NCI-H146 treated with DMSO at 0.1 percent for 48 hours (cell line): ENCODE data around the gene C22orf15.

ENCODE experiments used
- DNase-seq: peaks from one replicate; lab custom pipeline; 2025; ENCODE audit not compliant: unreplicated experiment; lab: John Stamatoyannopoulos, UW

C22orf15 gene

DNA sequence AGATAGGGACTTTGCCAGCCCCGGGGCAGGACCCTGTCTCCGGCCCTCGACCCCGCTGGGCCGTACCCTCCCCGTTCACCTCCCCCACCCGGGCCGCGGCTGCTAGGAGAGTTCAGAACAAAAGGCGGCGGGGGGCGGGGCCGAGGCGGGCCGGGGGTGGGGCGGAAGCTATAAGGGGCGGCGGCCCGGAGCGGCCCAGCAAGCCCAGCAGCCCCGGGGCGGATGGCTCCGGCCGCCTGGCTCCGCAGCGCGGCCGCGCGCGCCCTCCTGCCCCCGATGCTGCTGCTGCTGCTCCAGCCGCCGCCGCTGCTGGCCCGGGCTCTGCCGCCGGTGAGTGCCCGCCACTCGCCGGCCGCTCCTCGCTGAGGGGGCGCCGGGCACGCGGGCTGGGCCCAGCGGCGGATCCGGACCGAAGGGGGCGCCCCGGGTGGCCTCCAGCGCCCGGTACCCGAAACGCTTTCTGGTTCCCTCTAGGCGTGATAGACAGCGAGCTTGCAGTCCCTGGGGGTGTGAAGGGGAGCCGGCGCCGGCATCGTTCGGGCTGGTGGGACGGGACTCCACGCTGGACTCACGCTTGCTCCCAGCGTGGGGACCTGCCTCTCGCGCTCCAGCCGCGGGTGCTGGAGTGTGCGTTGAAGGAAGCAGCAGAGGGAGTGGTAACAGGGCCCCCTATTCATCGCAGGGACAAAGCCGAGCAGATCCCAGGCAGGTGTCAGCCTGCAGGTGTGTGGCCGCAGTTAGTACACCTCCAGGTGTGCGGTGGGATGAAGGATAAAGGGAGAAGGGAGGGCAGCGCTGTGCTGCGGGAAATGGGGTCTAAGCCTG is 10.1 kb downstream of the C22orf15 start, which contains the start of gene MMP11:
MMP11 (plus strand) TSS at position 201 of the 825 bp plus-strand sequence; CDS start at position 223, 22 bp downstream.
- DNase-seq: peak; percentile 72

DNA sequence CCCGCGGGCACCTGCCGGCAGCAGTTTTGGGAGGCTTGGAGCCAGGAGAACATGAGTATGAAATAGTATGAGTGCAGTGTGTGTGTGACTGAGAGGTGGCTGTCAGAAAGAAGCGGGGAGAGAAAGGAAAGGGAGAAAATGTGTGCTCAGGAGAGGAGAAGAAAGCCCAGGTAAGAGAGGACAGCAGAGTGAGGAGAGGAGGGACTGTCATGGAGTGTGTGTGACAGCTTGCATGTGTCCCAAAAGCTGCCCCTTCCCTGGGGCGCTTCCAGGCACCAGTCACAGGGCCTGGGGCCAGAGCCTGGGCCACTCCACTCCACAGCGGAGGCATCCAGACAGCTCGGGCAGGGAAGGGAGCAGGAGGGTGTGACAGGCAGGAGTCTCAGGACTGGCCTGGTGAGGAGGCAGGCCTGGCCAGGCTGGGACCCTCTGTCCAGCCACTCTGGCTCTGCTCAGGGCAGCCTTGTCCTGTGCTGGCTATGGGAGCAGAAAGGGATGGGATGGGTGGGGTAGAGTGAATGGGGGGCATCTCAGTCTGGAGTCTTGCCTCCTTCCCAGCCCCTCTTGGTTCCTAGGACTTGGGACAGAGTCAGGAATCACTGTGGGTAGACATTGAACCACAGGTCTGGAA is 10.8 kb downstream of the C22orf15 start:
- no peak for DNase-seq

DNA sequence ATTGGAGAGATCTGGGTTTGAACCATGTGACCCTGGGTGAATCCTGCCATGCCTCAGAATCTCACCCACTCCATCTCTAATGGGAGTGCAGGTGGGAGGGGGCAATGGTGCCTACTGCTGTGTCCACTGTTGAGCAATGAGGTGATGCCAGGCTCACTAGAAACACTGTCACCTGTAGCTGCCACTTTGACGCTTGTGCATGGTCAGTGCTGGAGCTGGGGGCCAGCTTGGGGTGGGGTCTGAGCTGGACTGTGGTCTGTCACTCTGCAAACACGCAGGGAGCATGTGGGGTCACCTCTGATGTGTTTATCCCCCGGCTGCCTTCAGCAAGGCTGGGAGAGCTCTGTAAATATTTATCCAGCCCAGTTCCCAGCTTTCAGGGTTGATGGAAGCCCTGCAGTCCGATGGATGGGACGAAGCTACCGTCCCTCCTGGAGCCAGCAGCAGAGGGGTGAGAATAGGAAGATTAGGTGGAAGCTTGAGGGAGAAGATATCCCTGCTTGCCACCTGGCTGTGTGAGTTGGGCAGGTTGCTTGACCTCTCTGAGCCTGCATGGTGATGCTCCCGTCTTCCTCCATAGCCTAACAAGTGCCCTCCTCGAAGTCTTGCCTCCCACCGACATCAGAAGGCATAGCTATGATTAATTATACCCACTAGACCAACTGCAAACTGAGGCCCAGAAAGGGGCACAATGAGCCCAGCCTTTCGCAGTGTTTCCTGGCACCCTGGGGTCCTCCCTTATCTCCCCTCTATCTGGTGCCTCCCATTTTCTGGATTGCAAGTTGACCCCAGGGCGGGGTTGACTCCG is 11.5 kb downstream of the C22orf15 start:
- DNase-seq: no peak

DNA sequence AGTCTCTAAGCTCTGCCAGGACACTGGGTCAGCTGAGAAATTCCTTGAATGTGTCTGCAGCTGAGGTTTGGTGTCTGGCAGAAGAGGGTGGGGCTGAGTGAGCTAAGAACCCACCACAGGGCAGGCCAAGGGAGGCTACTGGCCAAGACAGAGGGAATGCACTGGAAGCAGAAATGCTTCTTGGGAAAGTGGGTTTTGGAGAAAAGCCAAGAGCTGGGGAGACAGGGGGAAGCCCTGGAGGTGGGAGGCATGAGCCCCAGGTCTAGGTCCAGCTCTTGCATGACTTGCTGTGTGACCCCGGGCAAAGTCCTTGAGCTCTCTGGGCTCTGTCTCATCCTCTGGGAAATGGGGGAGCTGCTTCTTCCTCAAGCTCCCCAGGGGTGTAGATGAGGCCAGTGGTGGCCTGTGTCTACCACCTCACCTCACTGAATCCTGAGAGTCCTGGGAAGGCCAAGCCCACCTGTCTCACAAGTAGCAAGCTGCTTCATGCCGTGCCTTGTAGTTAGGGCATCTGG is 12.2 kb downstream of the C22orf15 start:
- no peak for DNase-seq

DNA sequence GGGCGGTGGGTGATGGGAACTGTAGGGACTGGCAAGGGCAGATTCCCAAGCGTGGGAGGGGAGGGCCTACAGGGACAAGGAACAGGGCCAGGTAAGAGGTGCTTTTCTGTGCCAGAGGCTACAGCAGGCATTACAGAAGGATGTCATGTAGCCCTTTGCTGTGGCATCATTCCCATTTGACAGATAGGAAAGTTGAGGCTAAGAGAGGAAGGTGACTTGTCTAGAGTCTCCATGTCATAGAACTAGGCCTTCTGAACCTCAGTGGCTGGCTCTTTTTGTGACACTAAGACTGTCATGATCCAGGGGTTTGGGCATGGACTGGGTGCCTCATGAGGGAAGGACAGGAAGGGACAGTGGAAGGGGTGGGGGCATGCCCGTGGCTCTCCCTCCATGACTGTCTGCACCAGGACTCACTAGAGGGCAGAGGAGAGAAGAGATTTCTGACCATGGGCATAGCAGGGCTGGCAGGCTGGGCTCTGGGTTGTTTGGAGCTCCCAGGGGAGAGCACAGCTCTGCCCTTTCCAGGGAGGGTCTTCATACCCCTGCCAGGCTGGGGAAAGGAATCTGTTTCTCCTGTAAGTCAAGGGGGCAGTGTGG is 13.1 kb downstream of the C22orf15 start:
- no peak for DNase-seq

DNA sequence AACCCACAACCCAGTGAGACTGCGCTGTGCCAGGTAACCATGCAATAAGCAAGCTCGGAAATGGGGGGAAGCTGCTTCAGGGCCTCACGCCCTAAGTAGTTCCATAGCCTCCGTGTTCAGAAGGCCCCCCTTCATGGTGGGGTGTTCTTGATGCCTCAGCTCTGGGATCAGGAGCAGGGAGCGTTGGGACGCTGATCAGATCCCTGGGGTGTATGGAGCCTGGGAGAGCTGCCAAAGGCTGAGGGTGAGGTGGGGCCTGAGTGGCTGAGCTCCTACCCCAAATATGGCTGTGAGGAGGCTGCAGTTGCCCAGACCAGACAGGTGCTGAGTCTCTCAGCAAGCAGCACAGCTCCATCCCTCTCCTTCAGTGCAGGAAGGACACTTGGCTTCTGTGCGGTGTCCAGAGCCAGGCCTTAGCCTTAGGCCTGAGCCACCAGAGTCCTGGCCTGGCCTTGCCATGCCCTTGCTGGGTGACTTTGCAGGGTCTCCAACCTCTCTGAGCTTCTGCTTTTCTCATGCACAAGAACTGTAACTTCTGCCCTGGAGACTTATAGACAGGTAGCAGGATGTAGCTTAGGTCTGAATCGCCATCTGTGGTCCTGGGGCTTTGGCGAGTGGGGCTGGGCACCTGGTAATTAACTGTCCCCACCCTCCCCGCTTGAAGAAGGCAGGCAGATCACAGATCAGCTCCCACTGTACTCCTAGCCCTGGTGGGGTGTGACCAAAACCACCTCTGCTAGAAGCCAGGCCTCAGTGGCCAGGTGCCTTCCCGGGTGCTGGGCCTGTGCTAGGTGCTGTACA is 15.2 kb downstream of the C22orf15 start:
- no peak for DNase-seq

DNA sequence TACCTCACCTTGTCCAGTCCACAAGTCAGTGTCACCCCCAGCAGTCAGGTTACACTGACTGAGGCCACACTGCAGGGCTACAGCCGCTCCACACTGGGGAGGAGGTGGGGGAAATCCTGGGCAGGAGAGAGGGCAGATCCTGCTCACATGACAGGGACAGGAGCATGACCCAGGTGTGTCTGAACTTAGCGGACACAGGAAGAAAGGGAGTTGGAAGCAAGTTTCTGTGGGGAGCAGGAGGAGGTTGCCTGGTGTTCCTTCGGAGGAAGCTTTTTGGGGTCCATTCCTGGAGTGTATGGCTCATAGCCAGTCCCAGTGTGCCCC is 15.7 kb downstream of the C22orf15 start:
- no peak for DNase-seq

DNA sequence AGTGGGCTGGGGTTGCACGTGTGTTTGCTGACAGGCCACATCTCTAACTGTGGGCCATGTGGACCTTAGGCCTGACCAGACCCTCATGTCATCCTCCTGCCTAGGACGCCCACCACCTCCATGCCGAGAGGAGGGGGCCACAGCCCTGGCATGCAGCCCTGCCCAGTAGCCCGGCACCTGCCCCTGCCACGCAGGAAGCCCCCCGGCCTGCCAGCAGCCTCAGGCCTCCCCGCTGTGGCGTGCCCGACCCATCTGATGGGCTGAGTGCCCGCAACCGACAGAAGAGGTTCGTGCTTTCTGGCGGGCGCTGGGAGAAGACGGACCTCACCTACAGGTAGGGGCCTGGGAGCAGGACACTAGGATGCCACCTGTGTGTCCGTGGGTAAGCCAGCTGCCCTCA is 16.3 kb downstream of the C22orf15 start:
- no peak for DNase-seq

DNA sequence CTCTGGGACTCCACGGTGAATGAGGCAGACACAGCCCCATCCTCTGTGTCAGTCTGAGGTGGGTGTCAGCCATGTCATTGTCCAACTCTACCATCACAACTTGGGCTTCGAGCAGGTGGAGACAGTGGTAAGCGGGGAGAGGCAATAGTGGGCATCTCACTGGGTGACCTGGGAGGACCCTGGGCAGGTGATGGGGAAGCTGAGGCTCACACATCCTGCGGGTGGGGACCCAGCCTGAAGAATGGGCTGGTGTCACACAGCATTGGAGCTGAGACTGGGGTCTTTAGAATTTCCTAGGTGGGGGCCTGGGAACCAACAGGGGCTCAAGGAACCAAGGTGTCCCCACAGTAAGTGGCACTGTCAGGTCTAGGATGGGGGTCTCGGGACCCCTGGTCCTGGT is 16.9 kb downstream of the C22orf15 start:
- no peak for DNase-seq

DNA sequence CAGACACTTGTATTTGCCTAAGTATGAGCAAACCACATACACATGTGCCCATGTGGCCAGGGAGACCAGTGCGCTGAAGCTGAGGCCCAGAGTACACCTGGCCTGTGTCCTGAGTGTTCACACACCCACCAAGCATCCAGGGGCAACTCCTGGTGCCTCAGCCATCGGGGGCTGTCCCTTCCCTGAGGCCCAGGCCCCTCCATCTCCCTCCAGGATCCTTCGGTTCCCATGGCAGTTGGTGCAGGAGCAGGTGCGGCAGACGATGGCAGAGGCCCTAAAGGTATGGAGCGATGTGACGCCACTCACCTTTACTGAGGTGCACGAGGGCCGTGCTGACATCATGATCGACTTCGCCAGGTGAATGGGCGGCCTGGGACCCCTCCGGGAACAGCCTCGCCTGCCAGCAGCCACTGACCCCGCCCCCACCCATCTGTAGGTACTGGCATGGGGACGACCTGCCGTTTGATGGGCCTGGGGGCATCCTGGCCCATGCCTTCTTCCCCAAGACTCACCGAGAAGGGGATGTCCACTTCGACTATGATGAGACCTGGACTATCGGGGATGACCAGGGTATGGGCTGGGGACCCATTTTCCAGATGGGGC is 17.5 kb downstream of the C22orf15 start:
- no peak for DNase-seq

DNA sequence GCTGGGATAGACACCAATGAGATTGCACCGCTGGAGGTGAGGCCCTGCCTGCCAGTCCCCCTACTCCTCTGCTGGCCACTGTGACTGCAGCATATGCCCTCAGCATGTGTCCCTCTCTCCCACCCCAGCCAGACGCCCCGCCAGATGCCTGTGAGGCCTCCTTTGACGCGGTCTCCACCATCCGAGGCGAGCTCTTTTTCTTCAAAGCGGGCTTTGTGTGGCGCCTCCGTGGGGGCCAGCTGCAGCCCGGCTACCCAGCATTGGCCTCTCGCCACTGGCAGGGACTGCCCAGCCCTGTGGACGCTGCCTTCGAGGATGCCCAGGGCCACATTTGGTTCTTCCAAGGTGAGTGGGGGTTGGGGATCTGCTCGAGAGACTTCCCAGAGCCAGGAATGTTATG is 18.3 kb downstream of the C22orf15 start:
- no peak for DNase-seq

DNA sequence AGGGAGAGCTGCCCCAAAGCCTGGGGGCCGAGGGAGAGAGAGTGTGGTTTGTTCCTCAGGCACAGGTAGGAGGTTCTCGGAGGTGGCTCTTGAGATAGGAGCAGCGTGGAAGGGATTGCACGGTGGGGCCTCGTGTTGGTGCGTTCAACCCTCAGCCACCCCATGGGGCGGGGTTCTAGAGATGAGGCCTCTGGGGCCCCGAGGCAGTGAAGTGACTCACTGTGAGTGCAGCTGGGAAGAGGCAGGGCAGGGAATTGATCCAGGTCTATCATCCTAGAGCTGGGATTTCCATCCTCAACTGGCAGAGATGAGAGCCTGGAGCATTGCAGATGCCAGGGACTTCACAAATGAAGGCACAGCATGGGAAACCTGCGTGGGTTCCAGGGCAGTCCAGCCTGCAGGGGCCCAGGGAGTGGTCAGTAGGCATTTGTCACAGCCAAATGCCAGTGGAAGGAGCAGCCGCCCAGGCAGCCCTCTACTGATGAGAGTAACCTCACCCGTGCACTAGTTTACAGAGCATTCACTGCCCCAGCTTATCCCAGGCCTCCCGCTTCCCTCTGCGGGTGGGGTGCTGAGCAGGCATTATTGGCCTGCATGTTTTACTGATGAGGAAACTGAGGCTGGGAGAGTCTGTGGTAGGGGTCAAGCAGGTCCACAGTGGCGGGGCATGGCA is 18.9 kb downstream of the C22orf15 start:
- no peak for DNase-seq

DNA sequence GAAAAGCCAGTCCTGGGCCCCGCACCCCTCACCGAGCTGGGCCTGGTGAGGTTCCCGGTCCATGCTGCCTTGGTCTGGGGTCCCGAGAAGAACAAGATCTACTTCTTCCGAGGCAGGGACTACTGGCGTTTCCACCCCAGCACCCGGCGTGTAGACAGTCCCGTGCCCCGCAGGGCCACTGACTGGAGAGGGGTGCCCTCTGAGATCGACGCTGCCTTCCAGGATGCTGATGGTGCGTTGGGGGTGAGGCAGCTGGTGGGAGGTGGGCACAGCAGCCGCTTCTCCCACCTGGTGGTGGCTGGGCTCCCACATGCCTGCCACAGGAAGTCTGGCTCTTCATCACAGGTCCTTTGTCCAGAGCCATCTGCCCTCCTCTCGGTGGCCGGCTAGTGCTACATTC is 19.5 kb downstream of the C22orf15 start:
- no peak for DNase-seq

DNA sequence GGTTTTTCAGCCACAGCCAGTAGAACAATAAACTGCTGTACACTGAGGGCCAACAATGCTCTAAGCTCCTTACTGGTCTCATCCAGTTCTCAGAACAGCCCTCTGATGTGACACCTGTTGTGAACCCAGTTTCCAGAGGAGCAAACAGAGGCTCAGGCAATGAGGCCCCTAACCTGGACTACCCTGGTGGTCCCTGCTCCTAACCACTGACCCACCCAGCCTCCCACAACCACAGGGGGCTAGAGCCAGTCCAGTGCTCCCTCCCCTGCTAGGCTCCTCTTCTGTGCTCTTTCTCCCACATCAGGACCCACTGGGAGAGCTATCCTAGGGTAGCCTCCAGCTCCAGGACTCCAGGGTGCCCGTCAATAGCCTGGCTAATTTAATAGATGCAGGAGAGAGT is 19.9 kb downstream of the C22orf15 start:
- no peak for DNase-seq

DNA sequence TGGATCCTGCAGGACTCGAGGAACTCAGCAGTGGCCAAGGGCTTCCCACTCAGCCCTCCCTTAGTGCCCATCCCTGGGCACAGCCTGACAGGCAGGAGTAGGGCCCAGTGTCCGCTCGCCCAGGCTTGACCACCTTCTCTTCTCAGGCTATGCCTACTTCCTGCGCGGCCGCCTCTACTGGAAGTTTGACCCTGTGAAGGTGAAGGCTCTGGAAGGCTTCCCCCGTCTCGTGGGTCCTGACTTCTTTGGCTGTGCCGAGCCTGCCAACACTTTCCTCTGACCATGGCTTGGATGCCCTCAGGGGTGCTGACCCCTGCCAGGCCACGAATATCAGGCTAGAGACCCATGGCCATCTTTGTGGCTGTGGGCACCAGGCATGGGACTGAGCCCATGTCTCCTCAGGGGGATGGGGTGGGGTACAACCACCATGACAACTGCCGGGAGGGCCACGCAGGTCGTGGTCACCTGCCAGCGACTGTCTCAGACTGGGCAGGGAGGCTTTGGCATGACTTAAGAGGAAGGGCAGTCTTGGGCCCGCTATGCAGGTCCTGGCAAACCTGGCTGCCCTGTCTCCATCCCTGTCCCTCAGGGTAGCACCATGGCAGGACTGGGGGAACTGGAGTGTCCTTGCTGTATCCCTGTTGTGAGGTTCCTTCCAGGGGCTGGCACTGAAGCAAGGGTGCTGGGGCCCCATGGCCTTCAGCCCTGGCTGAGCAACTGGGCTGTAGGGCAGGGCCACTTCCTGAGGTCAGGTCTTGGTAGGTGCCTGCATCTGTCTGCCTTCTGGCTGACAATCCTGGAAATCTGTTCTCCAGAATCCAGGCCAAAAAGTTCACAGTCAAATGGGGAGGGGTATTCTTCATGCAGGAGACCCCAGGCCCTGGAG is 20.7 kb downstream of the C22orf15 start:
- DNase-seq: no peak

DNA sequence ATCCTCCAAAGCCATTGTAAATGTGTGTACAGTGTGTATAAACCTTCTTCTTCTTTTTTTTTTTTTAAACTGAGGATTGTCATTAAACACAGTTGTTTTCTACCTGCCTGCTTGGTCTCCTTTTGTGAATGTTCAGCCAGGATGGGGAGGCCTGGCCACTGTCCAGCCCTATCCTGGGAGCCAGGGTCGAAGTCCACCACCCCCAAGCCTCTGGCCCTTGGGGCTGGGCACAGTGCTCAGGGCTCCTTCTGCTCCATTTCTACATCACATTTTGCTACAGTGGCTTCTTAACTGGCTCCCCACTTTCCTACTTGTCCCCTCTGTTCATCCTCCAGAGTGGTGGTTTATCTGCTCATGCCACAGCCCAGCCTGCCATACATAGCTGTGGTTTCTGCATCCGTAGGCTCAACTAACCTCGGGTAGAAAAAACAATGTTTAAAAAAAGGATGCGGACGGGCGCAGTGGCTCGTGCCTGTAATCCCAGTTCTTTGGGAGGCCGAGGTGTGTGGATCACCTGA is 21.5 kb downstream of the C22orf15 start:
- no peak for DNase-seq

DNA sequence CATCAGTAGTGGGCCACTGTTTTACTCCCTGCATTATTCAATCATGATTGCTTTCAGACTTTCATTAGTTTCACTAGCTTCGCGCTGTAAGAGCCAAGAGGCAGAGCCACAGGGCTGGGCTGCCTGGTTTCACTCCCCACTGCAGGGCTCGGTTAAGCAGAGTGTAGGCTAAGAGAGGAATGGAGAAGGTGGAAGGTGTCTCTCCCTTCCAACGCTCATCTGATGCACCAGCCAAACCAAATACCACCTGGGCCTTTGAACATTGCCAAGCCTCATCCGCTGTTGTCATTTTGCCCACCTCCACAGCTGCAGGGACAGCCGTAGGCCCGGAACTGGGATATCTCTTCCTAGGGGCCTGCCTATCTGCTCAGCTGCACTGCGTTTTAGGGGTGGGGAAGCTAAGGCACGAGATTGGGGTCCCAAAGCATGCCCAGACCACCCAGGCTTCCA is 23.5 kb downstream of the C22orf15 start:
- DNase-seq: no peak
